SK-N-SH treated with all-trans-retinoic acid at 6 μM for 48 hours (cell line): ENCODE results near the gene RFX4.

Experiments used
- ARNTL ChIP-seq: fragments of 450-650 bp; formaldehyde crosslinking; IDR thresholded peaks from 2 replicates; pipeline ENCODE4 v1.5.0; 2020; ENCODE audit warnings: low read depth, mild to moderate bottlenecking, moderate library complexity, borderline replicate concordance
- BACH2 ChIP-seq: fragments of 250-450 bp; sonication (Bioruptor Pico); IDR thresholded peaks from 2 replicates; pipeline ENCODE4 v1.9.0; 2021; ENCODE audit warnings: mild to moderate bottlenecking, borderline replicate concordance
- CSDC2 ChIP-seq: fragments of 250-450 bp; sonication (Bioruptor Pico); IDR thresholded peaks from 2 replicates; pipeline ENCODE4 v1.5.0; 2020; ENCODE audit warnings: mild to moderate bottlenecking, moderate library complexity
- CSRNP3 ChIP-seq: fragments of 250-450 bp; sonication (Bioruptor Pico); IDR thresholded peaks from 2 replicates; pipeline ENCODE4 v1.5.1; 2021; ENCODE audit warnings: mild to moderate bottlenecking, moderate library complexity
- ESRRG ChIP-seq: fragments of 250-450 bp; sonication (Bioruptor Pico); IDR thresholded peaks from 2 replicates; pipeline ENCODE4 v1.6.1; 2021; ENCODE audit warnings: mild to moderate bottlenecking
- ISL1 ChIP-seq: fragments of 250-450 bp; sonication (Bioruptor Pico); IDR thresholded peaks from 2 replicates; pipeline ENCODE4 v2.1.2; 2022; ENCODE audit warnings: mild to moderate bottlenecking, moderate library complexity
- PATZ1 ChIP-seq: fragments of 250-450 bp; sonication (Bioruptor Pico); IDR thresholded peaks from 2 replicates; pipeline ENCODE4 v1.8.0; 2020; ENCODE audit warnings: mild to moderate bottlenecking, moderate library complexity, borderline replicate concordance
- RARB ChIP-seq: fragments of 250-450 bp; sonication (Bioruptor Pico); IDR thresholded peaks from 2 replicates; pipeline ENCODE4 v1.8.0; 2021; ENCODE audit warnings: mild to moderate bottlenecking, moderate library complexity
- ZC3H10 ChIP-seq: fragments of 250-450 bp; sonication (Bioruptor Pico); IDR thresholded peaks from 2 replicates; pipeline ENCODE4 v1.5.1; 2021; ENCODE audit warnings: mild to moderate bottlenecking, moderate library complexity
- ZFP30 ChIP-seq: fragments of 450-650 bp; formaldehyde crosslinking; IDR thresholded peaks from 2 replicates; pipeline ENCODE4 v1.5.0; 2022; ENCODE audit warnings: mild to moderate bottlenecking, moderate library complexity

GRCh38 chr12:106645465-106646330, 62.9 kb downstream of the RFX4 start:
- TF ChIP-seq PATZ1 (no peak), CSDC2 (no peak), ARNTL (CRISPR knock-in tag) (no peak), RARB (CRISPR knock-in tag) (no peak), BACH2 (no peak), ZC3H10 (CRISPR knock-in tag) (no peak), CSRNP3 (no peak), ESRRG (CRISPR knock-in tag) (no peak), ZFP30 (CRISPR knock-in tag) (no peak), ISL1 (CRISPR knock-in tag) (no peak)
